Stimulated activated naive CD4-positive, alpha-beta T cell treated with Interleukin-2 at 50 U/mL for 16 hours (primary cell): ENCODE measurements around the gene TTL.
"Not testable (repeated sequence)": the region's sequence is repeated elsewhere in the genome, so short reads cannot be mapped to it uniquely, and the experiment has no call there.

Experiments used
- DNase-seq: peaks from one replicate; lab custom pipeline; 2025; lab: John Stamatoyannopoulos, UW

The TTL gene

GRCh38 chr2:112481528-112482233 is at the start of gene TTL:
Gene TTL, plus strand, starts transcription at chr2:112482156. Its CDS starts 189 bp downstream, at chr2:112482345.
- peak; percentile 73 for DNase-seq

- not testable (repeated sequence) for DNase-seq
These were observed 49.6 kb upstream of the TTL start for GRCh38 chr2:112432390-112432734.

- DNase-seq = not testable (repeated sequence)
These were observed 49.0 kb upstream of the TTL start for GRCh38 chr2:112432735-112433479.

GRCh38 chr2:112433480-112433879 is 48.5 kb upstream of the TTL start, which contains the start of gene RGPD8:
Gene RGPD8, minus strand, starts transcription at chr2:112433645. Its CDS starts 192 bp downstream, at chr2:112433453.
- not testable (repeated sequence) for DNase-seq

- no peak for DNase-seq
These were observed 47.8 kb upstream of the TTL start for GRCh38 chr2:112433932-112434730.

GRCh38 chr2:112434890-112435715 is 46.9 kb upstream of the TTL start:
- not testable (repeated sequence) for DNase-seq

GRCh38 chr2:112435716-112436431 is 46.1 kb upstream of the TTL start:
- not testable (repeated sequence) for DNase-seq

GRCh38 chr2:112436993-112437392 is 45.0 kb upstream of the TTL start:
- DNase-seq = not testable (repeated sequence)

- DNase-seq = not testable (repeated sequence)
These were observed 44.5 kb upstream of the TTL start for GRCh38 chr2:112437405-112437831.

GRCh38 chr2:112438603-112439261 is 43.2 kb upstream of the TTL start:
- not testable (repeated sequence) for DNase-seq

GRCh38 chr2:112444256-112444655 is 37.7 kb upstream of the TTL start:
- DNase-seq = not testable (repeated sequence)

- DNase-seq = no peak
These were observed 32.1 kb upstream of the TTL start for GRCh38 chr2:112449854-112450253.

GRCh38 chr2:112451317-112451716 is 30.6 kb upstream of the TTL start:
- no peak for DNase-seq

- DNase-seq = no peak
These were observed 27.4 kb upstream of the TTL start for GRCh38 chr2:112454586-112454985.

- DNase-seq = no peak
These were observed 22.6 kb upstream of the TTL start for GRCh38 chr2:112459372-112459771.

- no peak for DNase-seq
These were observed 19.8 kb upstream of the TTL start for GRCh38 chr2:112462178-112462577.

GRCh38 chr2:112463256-112463655 is 18.7 kb upstream of the TTL start:
- DNase-seq = no peak

GRCh38 chr2:112465382-112465781 is 16.6 kb upstream of the TTL start:
- no peak for DNase-seq

GRCh38 chr2:112472547-112473263 is 9.3 kb upstream of the TTL start:
- no peak for DNase-seq
